ENCODE measurements around the gene DENND1B.
"Not testable (repeated sequence)": the region's sequence is repeated elsewhere in the genome, so short reads cannot be mapped to it uniquely, and the experiment has no call there.

DENND1B gene

GRCh38 chr1:197620714-197621163, 154.5 kb downstream of the DENND1B start:
- DNase-seq: peak in 1 of 4 experiments; percentile 3

- peak in 2 of 4 experiments; percentile 15 to 48 for DNase-seq
Observed at GRCh38 chr1:197619008-197619640, 156.2 kb downstream of the DENND1B start.

- no peak for DNase-seq
Observed at GRCh38 chr1:197618061-197618460, 157.2 kb downstream of the DENND1B start.

GRCh38 chr1:197615693-197616011, 159.6 kb downstream of the DENND1B start:
- DNase-seq: no peak

- DNase-seq: peak; percentile 17 to 44 (median 29)
Observed at GRCh38 chr1:197614916-197615692, 160.2 kb downstream of the DENND1B start.

GRCh38 chr1:197606168-197606845, 169.0 kb downstream of the DENND1B start:
- no peak for DNase-seq

- no peak for DNase-seq
Observed at GRCh38 chr1:197604302-197604701, 171.0 kb downstream of the DENND1B start.

- no peak for DNase-seq
Observed at GRCh38 chr1:197600751-197601150, 174.5 kb downstream of the DENND1B start.

GRCh38 chr1:197599789-197600188, 175.5 kb downstream of the DENND1B start:
- no peak for DNase-seq

GRCh38 chr1:197598935-197599334, 176.3 kb downstream of the DENND1B start:
- no peak for DNase-seq

- DNase-seq: no peak
Observed at GRCh38 chr1:197595304-197595904, 179.9 kb downstream of the DENND1B start.

GRCh38 chr1:197590687-197591086, 184.6 kb downstream of the DENND1B start:
- no peak for DNase-seq

GRCh38 chr1:197585809-197586208, 189.5 kb downstream of the DENND1B start:
- DNase-seq: no peak

- no peak for DNase-seq
Observed at GRCh38 chr1:197577580-197577979, 197.7 kb downstream of the DENND1B start.

GRCh38 chr1:197575531-197575930, 199.7 kb downstream of the DENND1B start:
- DNase-seq: not testable (repeated sequence)

- DNase-seq: no peak
Observed at GRCh38 chr1:197572169-197572568, 203.1 kb downstream of the DENND1B start.

- DNase-seq: peak in 1 of 4 experiments; percentile 2
Observed at GRCh38 chr1:197567442-197567841, 207.8 kb downstream of the DENND1B start.

GRCh38 chr1:197561041-197561440, 214.2 kb downstream of the DENND1B start:
- DNase-seq: no peak

GRCh38 chr1:197559655-197560054, 215.6 kb downstream of the DENND1B start:
- DNase-seq: no peak

GRCh38 chr1:197559244-197559643, 216.0 kb downstream of the DENND1B start:
- DNase-seq: peak; percentile 2 to 33 (median 14)

- DNase-seq: no peak
Observed at GRCh38 chr1:197557302-197557701, 218.0 kb downstream of the DENND1B start.

GRCh38 chr1:197553281-197553680, 222.0 kb downstream of the DENND1B start:
- no peak for DNase-seq

GRCh38 chr1:197546989-197547388, 228.3 kb downstream of the DENND1B start:
- no peak for DNase-seq

All from suppressor macrophage (primary cell).